ENCODE measurements around the gene CD1D.

GRCh38 chr1:158179301-158180041, 1.2 kb upstream of the CD1D start:
- TF ChIP-seq EZH2 (IDR thresholded peaks at IDR 0.05; ENCODE audit: borderline replicate concordance, insufficient read depth, low read length, poor library complexity, severe bottlenecking): no peak
- TF ChIP-seq CTCF (IDR thresholded peaks at IDR 0.05; ENCODE audit: poor library complexity, severe bottlenecking): no peak
- TF ChIP-seq TAF1 (IDR thresholded peaks at IDR 0.05; ENCODE audit: low read depth): no peak
- no peak for TF ChIP-seq POLR2AphosphoS5 (IDR thresholded peaks at IDR 0.05)
- TF ChIP-seq REST (IDR thresholded peaks at IDR 0.05; ENCODE audit: borderline replicate concordance): no peak
- no peak for TF ChIP-seq RAD21 (conservative IDR thresholded peaks at IDR 0.05)
- TF ChIP-seq EP300 (conservative IDR thresholded peaks at IDR 0.05; ENCODE audit: poor library complexity, severe bottlenecking): no peak
